GM12873 (cell line): ENCODE measurements around the gene MX2.

Experiments
- TF ChIP-seq, protein P1 (sequence below): IDR thresholded peaks from 2 replicates; pipeline ENCODE4 v1.5.1; 2012; ENCODE audit warnings: low read depth, mild to moderate bottlenecking, moderate library complexity, low read length, control low read depth; ENCODE audit not compliant: insufficient read depth; ENCODE audit errors: missing control alignments

Gene MX2

DNA sequence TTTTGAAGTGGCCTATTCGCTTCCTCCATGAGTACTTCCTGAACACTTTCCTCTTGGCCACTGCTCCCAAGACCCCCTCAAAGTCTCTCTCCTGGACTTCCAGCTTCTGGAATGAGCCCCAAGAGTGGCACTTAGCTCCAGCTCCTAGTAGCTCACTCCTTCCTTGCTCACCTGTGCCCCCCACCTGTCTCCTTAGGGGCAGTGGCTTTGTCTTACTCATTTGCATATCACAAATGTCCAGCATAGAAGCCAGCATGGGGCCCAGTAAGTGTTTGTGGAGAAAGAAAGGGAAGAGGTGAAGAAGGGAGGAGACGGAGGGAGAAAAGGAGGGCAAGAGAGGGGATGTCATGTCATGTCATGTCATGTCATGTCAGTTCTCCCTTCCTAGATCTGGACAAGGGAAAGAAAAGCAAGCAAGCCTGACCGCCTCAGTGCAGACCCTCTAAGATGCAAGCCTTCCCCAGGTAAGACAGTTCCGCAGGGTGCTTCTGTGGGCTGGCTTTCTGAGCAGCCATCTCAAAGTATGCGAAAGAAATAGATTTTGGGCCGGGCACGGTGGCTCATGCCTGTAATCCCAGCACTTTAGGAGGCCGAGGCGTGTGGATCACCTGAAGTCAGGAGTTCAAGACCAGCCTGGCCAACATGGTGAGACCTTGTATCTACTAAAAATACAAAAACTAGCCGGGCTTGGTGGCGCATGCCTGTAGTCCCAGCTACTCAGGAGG lies 57.3 kb downstream of the MX2 start:
- TF ChIP-seq, protein P1, sequence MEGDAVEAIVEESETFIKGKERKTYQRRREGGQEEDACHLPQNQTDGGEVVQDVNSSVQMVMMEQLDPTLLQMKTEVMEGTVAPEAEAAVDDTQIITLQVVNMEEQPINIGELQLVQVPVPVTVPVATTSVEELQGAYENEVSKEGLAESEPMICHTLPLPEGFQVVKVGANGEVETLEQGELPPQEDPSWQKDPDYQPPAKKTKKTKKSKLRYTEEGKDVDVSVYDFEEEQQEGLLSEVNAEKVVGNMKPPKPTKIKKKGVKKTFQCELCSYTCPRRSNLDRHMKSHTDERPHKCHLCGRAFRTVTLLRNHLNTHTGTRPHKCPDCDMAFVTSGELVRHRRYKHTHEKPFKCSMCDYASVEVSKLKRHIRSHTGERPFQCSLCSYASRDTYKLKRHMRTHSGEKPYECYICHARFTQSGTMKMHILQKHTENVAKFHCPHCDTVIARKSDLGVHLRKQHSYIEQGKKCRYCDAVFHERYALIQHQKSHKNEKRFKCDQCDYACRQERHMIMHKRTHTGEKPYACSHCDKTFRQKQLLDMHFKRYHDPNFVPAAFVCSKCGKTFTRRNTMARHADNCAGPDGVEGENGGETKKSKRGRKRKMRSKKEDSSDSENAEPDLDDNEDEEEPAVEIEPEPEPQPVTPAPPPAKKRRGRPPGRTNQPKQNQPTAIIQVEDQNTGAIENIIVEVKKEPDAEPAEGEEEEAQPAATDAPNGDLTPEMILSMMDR = no peak

DNA sequence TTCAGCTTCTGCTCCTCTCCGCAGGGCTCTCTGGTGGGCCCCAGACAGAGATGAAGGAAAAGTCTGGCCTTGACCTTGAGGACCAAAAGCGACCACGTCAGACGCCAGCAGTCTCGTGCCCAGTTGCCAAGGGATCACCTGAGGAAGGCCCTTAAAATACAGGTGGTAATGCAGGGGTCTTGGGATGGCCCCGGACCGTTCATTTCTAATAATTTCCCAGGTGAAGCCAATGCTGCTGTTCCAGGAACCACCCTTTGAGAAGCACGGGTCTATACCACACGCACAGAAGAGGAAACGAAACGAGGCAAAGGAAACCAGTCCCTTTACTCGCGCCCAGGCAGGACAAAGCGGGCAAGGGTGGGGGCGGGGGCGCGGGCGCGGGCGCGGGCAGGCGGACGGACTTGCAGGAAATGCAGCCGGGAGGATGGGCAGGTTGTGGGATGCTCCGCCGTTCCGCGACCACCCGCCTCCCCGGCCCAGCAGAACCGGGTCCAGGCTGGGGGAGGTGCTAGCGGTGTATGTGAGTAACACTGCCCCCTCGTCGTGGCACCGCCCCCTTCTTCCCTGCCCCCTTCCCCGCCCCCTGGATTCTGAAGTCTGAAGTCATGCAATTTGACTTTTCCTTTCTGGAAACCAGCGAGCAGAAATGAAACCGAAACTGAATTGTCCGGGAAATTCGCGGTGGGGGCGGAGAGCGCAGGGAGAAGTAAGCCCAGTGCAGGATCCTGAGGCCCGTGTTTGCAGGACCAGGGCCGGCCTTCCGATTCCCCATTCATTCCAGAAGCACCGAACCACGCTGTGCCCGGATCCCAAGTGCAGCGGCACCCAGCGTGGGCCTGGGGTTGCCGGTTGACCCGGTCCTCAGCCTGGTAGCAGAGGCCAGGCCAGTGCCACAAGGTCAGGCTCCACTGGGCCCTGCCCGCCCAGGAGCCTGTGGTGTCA lies 58.4 kb downstream of the MX2 start:
- TF ChIP-seq, protein P1 = no peak

DNA sequence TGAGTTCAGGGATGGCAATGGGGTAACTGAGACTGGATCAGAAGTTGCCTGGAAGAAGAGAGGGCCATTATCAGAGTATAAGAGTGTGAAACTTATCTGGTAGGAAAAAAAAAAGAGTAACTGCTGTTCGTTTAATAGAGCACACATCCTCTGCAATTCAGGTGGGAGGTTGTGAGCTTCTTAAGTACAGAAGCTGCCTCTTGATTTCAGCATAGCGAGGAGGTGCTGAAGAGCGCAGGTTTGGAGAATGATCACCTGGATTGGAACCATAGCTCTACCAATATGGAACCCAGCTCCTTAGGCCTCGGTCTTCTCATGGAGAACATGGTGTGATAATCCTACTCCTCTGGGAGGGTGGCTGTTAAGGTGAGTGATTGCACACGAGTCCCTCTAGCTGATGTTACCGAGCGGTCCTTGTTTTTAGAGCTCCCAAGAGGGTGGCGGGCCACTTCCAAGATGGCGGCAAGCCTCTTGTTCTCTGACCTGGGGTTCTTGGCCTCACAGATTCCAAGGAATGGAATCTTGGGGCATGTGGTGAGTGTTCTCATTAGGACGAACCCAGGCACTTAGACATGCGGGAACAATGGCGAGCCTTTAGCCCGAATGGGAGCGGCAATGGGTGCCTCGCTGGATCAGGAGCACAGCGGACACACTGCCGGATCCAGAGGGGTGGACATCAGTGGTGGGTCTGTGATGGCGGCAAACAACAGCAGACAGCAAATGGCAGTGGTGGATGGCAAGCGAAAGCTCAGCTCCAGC lies 60.9 kb downstream of the MX2 start:
- TF ChIP-seq, protein P1 = no peak

DNA sequence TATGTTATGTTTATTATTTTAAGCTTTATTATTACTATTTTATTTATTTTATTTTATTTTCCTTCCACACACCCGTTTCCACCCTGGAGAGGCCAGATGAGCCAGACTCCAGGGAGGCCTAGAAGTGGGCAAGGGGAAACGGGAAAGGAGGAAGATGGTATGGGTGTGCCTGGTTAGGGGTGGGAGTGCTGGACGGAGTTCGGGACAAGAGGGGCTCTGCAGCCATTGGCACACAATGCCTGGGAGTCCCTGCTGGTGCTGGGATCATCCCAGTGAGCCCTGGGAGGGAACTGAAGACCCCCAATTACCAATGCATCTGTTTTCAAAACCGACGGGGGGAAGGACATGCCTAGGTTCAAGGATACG lies 63.7 kb downstream of the MX2 start:
- TF ChIP-seq, protein P1 = no peak

DNA sequence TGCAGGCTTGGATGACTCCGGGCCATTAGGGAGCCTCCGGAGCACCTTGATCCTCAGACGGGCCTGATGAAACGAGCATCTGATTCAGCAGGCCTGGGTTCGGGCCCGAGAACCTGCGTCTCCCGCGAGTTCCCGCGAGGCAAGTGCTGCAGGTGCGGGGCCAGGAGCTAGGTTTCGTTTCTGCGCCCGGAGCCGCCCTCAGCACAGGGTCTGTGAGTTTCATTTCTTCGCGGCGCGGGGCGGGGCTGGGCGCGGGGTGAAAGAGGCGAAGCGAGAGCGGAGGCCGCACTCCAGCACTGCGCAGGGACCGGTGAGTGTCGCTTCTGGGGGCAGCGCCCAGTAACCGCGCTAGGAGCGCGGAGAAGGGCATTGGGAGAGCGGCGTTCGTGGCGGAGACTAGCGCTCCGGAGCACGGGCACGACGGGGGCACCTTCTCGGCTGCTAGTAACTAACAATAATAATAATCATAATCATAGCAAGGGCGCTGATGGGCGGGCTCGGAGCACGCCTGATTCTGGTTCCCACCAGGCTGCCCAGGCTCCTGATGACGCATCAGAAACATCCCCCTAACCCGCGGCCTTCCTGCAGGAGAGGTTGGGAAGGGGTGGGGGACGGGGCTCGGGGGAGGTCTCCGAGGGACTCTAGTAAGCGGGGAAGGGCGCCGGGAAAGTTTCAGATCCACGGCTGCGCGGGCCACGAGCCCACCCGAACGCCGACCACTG lies 64.3 kb downstream of the MX2 start, which contains the start of gene MX1:
TSS of gene MX1 (plus strand) at position 286 of the 722 bp plus-strand sequence. CDS start 5,832 bp downstream, outside the sequence.
- TF ChIP-seq, protein P1 = no peak

DNA sequence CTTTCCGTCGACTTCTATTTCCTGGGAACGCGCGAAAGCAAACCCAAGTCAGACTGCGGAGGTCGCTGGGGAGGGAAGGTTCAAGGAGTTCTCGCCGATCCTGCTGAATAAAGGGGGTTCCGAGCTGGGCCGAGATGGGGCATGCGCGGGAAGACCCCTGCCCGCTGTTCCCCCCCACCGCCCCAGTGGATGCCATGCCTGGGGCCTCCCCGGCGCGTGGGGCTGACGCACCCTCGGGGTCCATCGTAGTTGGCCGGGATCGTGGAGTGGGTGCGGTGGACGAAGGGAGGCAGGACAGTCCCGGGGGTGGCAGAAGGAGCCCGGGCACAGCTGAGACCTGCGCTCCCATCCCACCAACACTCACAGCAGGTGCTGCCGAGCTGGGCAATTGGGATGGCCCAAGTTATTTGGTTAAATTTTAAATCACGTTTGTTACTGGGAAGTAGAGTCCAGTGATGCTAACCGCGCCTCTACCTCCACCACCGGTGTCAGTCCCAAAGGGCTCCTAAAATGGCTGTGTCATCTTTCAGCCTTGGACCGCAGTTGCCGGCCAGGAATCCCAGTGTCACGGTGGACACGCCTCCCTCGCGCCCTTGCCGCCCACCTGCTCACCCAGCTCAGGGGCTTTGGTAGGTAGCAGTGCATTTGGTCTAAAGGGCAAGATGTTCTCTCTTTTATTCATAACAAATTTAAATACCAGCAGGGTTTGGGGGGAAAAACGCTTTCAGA lies 65.0 kb downstream of the MX2 start:
- TF ChIP-seq, protein P1 = no peak
